Measurements from ENCODE around the gene SH2D4B. TPM values are rescaled to one million over a fixed set of nuclear protein-coding genes. Genes with fewer than 3 reads are reported as not detected.

Gene SH2D4B
- total and polyA plus RNA-seq, 2 of the 13 experiments (the other 11 are each of a cell fraction or from before 2014, with no cell fraction given), result not detected

DNA sequence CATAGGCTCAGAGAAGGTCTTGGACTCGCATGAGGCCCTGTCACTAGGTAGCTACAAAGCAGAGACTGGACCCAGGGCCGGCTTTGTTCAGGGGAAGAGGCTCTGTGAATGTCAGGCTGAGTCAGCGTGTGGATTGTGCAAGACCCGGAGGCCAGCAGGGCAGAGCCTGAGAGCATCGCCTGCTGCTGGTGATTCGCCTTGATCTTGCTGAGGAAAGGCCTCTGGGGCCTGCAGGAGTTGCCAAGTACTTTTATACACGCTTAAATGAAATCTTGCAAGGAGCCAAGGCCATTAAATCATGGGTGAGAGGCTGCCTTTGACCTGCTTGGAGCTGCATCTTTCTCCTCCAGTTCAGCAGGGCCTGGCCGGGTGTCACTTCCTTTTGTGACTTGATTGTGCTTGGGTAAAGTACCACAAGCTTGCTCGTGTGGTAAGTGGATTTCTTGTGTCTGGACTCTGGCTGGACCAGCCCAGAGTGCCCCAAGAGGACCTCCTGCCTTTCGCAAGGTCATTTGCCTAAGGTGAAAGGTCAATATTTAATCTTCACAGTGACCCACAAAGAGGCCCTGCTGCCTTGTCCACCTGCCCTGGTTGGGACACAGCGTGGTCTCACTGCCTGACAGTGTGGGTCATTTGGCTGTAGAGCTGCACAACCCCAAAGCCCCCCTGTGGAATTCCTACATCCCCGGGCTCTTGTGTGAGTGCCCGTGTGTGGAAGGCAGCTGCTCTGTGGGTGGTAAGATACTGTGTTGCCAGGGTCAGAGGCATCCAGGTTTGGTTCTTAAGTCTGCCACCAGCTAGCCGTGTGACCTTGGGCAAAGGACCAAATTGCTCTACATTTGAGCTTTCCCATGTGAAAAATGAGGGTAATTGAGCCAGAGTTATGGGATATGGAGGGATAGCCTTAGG is 38.6 kb upstream of the SH2D4B start (continued):
- TF ChIP-seq, protein P1, sequence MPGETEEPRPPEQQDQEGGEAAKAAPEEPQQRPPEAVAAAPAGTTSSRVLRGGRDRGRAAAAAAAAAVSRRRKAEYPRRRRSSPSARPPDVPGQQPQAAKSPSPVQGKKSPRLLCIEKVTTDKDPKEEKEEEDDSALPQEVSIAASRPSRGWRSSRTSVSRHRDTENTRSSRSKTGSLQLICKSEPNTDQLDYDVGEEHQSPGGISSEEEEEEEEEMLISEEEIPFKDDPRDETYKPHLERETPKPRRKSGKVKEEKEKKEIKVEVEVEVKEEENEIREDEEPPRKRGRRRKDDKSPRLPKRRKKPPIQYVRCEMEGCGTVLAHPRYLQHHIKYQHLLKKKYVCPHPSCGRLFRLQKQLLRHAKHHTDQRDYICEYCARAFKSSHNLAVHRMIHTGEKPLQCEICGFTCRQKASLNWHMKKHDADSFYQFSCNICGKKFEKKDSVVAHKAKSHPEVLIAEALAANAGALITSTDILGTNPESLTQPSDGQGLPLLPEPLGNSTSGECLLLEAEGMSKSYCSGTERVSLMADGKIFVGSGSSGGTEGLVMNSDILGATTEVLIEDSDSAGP (CRISPR knock-in tag; IDR thresholded peaks at IDR 0.05; ENCODE audit: borderline replicate concordance), result peak; percentile 65
- TF ChIP-seq SIN3A (IDR thresholded peaks at IDR 0.05; ENCODE audit: borderline replicate concordance, low read depth, low read length), result peak; percentile 69; the same call in 1 of the 2 replicates
- no peak for TF ChIP-seq RARG (CRISPR knock-in tag; IDR thresholded peaks at IDR 0.05; ENCODE audit: low read depth)
- no peak for TF ChIP-seq HNRNPUL1 (IDR thresholded peaks at IDR 0.05; ENCODE audit: low read depth, low read length)
- TF ChIP-seq, protein P2, sequence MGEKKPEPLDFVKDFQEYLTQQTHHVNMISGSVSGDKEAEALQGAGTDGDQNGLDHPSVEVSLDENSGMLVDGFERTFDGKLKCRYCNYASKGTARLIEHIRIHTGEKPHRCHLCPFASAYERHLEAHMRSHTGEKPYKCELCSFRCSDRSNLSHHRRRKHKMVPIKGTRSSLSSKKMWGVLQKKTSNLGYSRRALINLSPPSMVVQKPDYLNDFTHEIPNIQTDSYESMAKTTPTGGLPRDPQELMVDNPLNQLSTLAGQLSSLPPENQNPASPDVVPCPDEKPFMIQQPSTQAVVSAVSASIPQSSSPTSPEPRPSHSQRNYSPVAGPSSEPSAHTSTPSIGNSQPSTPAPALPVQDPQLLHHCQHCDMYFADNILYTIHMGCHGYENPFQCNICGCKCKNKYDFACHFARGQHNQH (CRISPR knock-in tag; IDR thresholded peaks at IDR 0.05), result peak; percentile 87; the same call in 1 of the 2 replicates
- no peak; the same call in 1 of the 2 replicates for TF ChIP-seq ZNF766 (CRISPR knock-in tag; IDR thresholded peaks at IDR 0.05; ENCODE audit: borderline replicate concordance)
- TF ChIP-seq FOXK2 (IDR thresholded peaks at IDR 0.05), result no peak
- TF ChIP-seq, protein P3, sequence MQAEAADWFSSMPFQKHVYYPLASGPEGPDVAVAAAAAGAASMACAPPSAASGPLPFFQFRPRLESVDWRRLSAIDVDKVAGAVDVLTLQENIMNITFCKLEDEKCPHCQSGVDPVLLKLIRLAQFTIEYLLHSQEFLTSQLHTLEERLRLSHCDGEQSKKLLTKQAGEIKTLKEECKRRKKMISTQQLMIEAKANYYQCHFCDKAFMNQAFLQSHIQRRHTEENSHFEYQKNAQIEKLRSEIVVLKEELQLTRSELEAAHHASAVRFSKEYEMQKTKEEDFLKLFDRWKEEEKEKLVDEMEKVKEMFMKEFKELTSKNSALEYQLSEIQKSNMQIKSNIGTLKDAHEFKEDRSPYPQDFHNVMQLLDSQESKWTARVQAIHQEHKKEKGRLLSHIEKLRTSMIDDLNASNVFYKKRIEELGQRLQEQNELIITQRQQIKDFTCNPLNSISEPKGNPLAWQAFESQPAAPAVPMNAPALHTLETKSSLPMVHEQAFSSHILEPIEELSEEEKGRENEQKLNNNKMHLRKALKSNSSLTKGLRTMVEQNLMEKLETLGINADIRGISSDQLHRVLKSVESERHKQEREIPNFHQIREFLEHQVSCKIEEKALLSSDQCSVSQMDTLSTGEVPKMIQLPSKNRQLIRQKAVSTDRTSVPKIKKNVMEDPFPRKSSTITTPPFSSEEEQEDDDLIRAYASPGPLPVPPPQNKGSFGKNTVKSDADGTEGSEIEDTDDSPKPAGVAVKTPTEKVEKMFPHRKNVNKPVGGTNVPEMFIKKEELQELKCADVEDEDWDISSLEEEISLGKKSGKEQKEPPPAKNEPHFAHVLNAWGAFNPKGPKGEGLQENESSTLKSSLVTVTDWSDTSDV (CRISPR knock-in tag; IDR thresholded peaks at IDR 0.05), result no peak
- no peak for TF ChIP-seq AGO1 (IDR thresholded peaks at IDR 0.05; ENCODE audit: low read depth, low read length, poor library complexity, severe bottlenecking)
- TF ChIP-seq, protein P4, sequence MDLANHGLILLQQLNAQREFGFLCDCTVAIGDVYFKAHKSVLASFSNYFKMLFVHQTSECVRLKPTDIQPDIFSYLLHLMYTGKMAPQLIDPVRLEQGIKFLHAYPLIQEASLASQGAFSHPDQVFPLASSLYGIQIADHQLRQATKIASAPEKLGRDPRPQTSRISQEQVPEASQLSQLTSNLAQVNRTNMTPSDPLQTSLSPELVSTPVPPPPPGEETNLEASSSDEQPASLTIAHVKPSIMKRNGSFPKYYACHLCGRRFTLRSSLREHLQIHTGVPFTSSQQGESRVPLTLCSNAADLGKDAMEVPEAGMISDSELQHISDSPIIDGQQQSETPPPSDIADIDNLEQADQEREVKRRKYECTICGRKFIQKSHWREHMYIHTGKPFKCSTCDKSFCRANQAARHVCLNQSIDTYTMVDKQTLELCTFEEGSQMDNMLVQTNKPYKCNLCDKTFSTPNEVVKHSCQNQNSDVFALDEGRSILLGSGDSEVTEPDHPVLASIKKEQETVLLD (CRISPR knock-in tag; IDR thresholded peaks at IDR 0.05; ENCODE audit: low read depth), result no peak; the same call in 1 of the 2 replicates
- TF ChIP-seq HOXA5 (CRISPR knock-in tag; IDR thresholded peaks at IDR 0.05), result no peak
- peak; percentile 52; the same call in 1 of the 2 replicates for TF ChIP-seq ZNF121 (CRISPR knock-in tag; IDR thresholded peaks at IDR 0.05)
- no peak for TF ChIP-seq TBX3 (IDR thresholded peaks at IDR 0.05; ENCODE audit: borderline replicate concordance)
- 0 out of 2 replicates have a peak, but pooled peaks have one; percentile 18 for TF ChIP-seq WIZ (CRISPR knock-in tag; IDR thresholded peaks at IDR 0.05)
- peak; percentile 25; the same call in 1 of the 2 replicates for TF ChIP-seq STAG1 (CRISPR knock-in tag; IDR thresholded peaks at IDR 0.05)
- TF ChIP-seq, protein P5, sequence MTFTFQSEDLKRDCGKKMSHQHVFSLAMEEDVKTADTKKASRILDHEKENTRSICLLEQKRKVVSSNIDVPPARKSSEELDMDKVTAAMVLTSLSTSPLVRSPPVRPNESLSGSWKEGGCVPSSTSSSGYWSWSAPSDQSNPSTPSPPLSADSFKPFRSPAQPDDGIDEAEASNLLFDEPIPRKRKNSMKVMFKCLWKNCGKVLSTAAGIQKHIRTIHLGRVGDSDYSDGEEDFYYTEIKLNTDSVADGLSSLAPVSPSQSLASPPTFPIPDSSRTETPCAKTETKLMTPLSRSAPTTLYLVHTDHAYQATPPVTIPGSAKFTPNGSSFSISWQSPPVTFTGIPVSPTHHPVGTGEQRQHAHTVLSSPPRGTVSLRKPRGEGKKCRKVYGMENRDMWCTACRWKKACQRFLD (CRISPR knock-in tag; IDR thresholded peaks at IDR 0.05; ENCODE audit: borderline replicate concordance), result no peak
- TF ChIP-seq ZNF501 (CRISPR knock-in tag; IDR thresholded peaks at IDR 0.05), result 0 out of 2 replicates have a peak, but pooled peaks have one; percentile 39
- no peak for TF ChIP-seq SRF (IDR thresholded peaks at IDR 0.05; ENCODE audit: low read depth, low read length)
- TF ChIP-seq ZNF674 (CRISPR knock-in tag; IDR thresholded peaks at IDR 0.05; ENCODE audit: low read depth), result no peak
- TF ChIP-seq YEATS4 (CRISPR knock-in tag; IDR thresholded peaks at IDR 0.05; ENCODE audit: borderline replicate concordance), result peak; percentile 66

Data from HepG2 (cell line).